K562 (cell line): ENCODE results near the gene CEBPB. TPM values are rescaled to one million over a fixed set of nuclear protein-coding genes. Genes with fewer than 3 reads are reported as not detected.

Experiments used
- ETS1 ChIP-seq: conservative IDR thresholded peaks from 2 replicates; pipeline ENCODE4 v1.6.1; 2011; ENCODE audit warnings: low read depth, mild to moderate bottlenecking, low read length; ENCODE audit not compliant: control insufficient read depth
- HINFP ChIP-seq: fragments of 450-650 bp; conservative IDR thresholded peaks from 2 replicates; pipeline ENCODE4 v1.6.1; 2016; ENCODE audit warnings: missing genetic modification characterization, low read depth, mild to moderate bottlenecking, control low read depth, missing compliant biosample characterization
- SETDB1 ChIP-seq: IDR thresholded peaks from one replicate; pipeline ENCODE4 v1.6.1; 2012; ENCODE audit warnings: low read length, control low read depth, inconsistent platforms
- SRSF1 ChIP-seq: fragments of 200-400 bp; formaldehyde crosslinking; IDR thresholded peaks from 2 replicates; pipeline ENCODE4 v1.6.1; 2017; ENCODE audit warnings: mild to moderate bottlenecking, low read depth, low read length, moderate library complexity
- TEAD1 ChIP-seq, 2 experiments: fragments of 450-650 bp in 1 of 2; sonication (generic) in 1 of 2; formaldehyde crosslinking; IDR thresholded peaks; 2 replicates each; pipeline versions ENCODE4 v1.4.0 to v1.8.0; 2020 to 2022; ENCODE audit warnings: mild to moderate bottlenecking in 2 of 2, missing genetic modification reagents in 1 of 2
- ZNF124 ChIP-seq: sonication (generic); formaldehyde crosslinking; IDR thresholded peaks from 2 replicates; pipeline ENCODE4 v1.8.1; 2022; ENCODE audit warnings: missing genetic modification reagents
- ZNF197 ChIP-seq: fragments of 200-800 bp; sonication (Bioruptor generic); IDR thresholded peaks from 2 replicates; pipeline ENCODE4 v1.6.1; 2016; ENCODE audit warnings: low read depth, missing genetic modification characterization, missing compliant biosample characterization
- ZNF316 ChIP-seq: fragments of 450-650 bp; IDR thresholded peaks from 2 replicates; pipeline ENCODE4 v1.6.1; 2016
- polyA plus RNA-seq, 8 experiments: library from polyadenylated mRNA; depleted of rRNA in 4 of 8; stranded (reverse) in 5 of 8; unstranded in 3 of 8; fragments of >200 nt; fragmentation: Nextera tagmentation in 2 of 8; fragmentation: Illumina TruSeq in 1 of 8; extraction: Ambion mirVana in 2 of 8; extraction: Trizol in 1 of 8; gene quantifications; 2 replicates each; pipeline versions ENCODE4 v1.2.1 to v1.2.3, GENCODE V29; 2011 to 2014; ENCODE audit warnings: inconsistent platforms in 1 of 8, missing spikeins in 1 of 8
- total RNA-seq, 7 experiments: library from RNA; depleted of rRNA in 6 of 7; stranded (reverse); fragments of >200 nt in 6 of 7; fragmentation: Illumina TruSeq in 2 of 7; extraction: Trizol in 2 of 7; gene quantifications; 2 replicates each; pipeline versions ENCODE4 v1.2.1 to v1.2.3, GENCODE V29; 2011 to 2021; ENCODE audit warnings: low replicate concordance in 1 of 7
- TF ChIP-seq, protein P1 (sequence below): fragments of 450-650 bp; IDR thresholded peaks from 2 replicates; pipeline ENCODE4 v1.6.1; 2016; ENCODE audit warnings: mild to moderate bottlenecking
- TF ChIP-seq, protein P2 (sequence below): sonication (generic); formaldehyde crosslinking; IDR thresholded peaks from 2 replicates; pipeline ENCODE4 v1.8.0; 2022; ENCODE audit warnings: mild to moderate bottlenecking, missing genetic modification reagents
- TF ChIP-seq, protein P3 (sequence below): fragments of 450-650 bp; conservative IDR thresholded peaks from 2 replicates; pipeline ENCODE4 v1.6.1; 2016; ENCODE audit warnings: missing genetic modification characterization, low read depth, mild to moderate bottlenecking, missing compliant biosample characterization, moderate library complexity
- TF ChIP-seq, protein P4 (sequence below): sonication (generic); formaldehyde crosslinking; IDR thresholded peaks from 2 replicates; pipeline ENCODE4 v1.8.0; 2022; ENCODE audit warnings: missing genetic modification reagents, mild to moderate bottlenecking, borderline replicate concordance

CEBPB gene
- total and polyA plus RNA-seq, 9 of the 15 experiments (the other 6 are each of a cell fraction or from before 2014, with no cell fraction given), result 1.2 to 72.6 (median 7.8) TPM

DNA sequence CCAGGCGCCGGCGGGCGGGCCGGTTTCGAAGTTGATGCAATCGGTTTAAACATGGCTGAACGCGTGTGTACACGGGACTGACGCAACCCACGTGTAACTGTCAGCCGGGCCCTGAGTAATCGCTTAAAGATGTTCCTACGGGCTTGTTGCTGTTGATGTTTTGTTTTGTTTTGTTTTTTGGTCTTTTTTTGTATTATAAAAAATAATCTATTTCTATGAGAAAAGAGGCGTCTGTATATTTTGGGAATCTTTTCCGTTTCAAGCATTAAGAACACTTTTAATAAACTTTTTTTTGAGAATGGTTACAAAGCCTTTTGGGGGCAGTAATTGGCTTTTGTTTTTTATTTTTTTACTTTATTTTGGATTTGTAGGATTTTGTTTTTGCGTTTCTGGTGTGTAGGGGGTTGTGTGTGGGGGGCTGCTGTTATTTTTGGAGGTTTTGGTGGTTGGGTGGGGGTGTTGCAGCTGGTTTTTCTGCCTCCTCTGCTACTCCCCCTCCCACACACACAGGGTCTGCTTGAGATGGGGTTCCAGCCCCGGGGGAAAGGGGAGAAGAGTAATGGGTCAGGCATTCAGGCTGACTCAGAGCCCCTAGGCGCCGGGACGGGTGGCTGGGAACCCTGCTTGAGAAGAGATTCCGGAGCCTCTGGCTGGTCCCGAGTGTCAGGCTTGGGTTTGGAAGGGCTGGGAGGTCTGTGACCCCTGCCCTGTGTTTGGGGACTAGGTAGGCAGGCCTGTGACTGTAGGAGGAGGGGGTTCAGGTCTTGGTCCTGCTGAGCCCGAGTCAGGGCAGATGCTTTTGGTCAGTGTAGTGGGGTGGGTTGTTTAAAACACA is 2.0 kb downstream of the CEBPB start (continued):
- TF ChIP-seq, protein P1, sequence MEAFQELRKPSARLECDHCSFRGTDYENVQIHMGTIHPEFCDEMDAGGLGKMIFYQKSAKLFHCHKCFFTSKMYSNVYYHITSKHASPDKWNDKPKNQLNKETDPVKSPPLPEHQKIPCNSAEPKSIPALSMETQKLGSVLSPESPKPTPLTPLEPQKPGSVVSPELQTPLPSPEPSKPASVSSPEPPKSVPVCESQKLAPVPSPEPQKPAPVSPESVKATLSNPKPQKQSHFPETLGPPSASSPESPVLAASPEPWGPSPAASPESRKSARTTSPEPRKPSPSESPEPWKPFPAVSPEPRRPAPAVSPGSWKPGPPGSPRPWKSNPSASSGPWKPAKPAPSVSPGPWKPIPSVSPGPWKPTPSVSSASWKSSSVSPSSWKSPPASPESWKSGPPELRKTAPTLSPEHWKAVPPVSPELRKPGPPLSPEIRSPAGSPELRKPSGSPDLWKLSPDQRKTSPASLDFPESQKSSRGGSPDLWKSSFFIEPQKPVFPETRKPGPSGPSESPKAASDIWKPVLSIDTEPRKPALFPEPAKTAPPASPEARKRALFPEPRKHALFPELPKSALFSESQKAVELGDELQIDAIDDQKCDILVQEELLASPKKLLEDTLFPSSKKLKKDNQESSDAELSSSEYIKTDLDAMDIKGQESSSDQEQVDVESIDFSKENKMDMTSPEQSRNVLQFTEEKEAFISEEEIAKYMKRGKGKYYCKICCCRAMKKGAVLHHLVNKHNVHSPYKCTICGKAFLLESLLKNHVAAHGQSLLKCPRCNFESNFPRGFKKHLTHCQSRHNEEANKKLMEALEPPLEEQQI, result no peak
- TF ChIP-seq, protein P2, sequence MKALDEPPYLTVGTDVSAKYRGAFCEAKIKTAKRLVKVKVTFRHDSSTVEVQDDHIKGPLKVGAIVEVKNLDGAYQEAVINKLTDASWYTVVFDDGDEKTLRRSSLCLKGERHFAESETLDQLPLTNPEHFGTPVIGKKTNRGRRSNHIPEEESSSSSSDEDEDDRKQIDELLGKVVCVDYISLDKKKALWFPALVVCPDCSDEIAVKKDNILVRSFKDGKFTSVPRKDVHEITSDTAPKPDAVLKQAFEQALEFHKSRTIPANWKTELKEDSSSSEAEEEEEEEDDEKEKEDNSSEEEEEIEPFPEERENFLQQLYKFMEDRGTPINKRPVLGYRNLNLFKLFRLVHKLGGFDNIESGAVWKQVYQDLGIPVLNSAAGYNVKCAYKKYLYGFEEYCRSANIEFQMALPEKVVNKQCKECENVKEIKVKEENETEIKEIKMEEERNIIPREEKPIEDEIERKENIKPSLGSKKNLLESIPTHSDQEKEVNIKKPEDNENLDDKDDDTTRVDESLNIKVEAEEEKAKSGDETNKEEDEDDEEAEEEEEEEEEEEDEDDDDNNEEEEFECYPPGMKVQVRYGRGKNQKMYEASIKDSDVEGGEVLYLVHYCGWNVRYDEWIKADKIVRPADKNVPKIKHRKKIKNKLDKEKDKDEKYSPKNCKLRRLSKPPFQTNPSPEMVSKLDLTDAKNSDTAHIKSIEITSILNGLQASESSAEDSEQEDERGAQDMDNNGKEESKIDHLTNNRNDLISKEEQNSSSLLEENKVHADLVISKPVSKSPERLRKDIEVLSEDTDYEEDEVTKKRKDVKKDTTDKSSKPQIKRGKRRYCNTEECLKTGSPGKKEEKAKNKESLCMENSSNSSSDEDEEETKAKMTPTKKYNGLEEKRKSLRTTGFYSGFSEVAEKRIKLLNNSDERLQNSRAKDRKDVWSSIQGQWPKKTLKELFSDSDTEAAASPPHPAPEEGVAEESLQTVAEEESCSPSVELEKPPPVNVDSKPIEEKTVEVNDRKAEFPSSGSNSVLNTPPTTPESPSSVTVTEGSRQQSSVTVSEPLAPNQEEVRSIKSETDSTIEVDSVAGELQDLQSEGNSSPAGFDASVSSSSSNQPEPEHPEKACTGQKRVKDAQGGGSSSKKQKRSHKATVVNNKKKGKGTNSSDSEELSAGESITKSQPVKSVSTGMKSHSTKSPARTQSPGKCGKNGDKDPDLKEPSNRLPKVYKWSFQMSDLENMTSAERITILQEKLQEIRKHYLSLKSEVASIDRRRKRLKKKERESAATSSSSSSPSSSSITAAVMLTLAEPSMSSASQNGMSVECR (CRISPR knock-in tag), result peak; percentile 66; the same call in 1 of the 2 replicates
- TF ChIP-seq ZNF316 (no peak), HINFP (tag) (no peak), ZNF124 (CRISPR knock-in tag) (no peak), ETS1 (0 out of 2 replicates have a peak, but pooled peaks have one; percentile 79), SETDB1 (no peak), SRSF1 (no peak), ZNF197 (CRISPR knock-in tag) (no peak), TEAD1 (CRISPR knock-in tag; IDR thresholded peaks at IDR 0.05) (0 out of 4 replicates have a peak, but pooled peaks of 1 of the 2 experiments have one; percentile 14)
- TF ChIP-seq, protein P3, sequence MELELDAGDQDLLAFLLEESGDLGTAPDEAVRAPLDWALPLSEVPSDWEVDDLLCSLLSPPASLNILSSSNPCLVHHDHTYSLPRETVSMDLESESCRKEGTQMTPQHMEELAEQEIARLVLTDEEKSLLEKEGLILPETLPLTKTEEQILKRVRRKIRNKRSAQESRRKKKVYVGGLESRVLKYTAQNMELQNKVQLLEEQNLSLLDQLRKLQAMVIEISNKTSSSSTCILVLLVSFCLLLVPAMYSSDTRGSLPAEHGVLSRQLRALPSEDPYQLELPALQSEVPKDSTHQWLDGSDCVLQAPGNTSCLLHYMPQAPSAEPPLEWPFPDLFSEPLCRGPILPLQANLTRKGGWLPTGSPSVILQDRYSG, result no peak
- TF ChIP-seq, protein P4, sequence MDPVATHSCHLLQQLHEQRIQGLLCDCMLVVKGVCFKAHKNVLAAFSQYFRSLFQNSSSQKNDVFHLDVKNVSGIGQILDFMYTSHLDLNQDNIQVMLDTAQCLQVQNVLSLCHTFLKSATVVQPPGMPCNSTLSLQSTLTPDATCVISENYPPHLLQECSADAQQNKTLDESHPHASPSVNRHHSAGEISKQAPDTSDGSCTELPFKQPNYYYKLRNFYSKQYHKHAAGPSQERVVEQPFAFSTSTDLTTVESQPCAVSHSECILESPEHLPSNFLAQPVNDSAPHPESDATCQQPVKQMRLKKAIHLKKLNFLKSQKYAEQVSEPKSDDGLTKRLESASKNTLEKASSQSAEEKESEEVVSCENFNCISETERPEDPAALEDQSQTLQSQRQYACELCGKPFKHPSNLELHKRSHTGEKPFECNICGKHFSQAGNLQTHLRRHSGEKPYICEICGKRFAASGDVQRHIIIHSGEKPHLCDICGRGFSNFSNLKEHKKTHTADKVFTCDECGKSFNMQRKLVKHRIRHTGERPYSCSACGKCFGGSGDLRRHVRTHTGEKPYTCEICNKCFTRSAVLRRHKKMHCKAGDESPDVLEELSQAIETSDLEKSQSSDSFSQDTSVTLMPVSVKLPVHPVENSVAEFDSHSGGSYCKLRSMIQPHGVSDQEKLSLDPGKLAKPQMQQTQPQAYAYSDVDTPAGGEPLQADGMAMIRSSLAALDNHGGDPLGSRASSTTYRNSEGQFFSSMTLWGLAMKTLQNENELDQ, result no peak
